SU-DHL-6 (cell line): ENCODE results near the gene SPHK2.
A peak's percentile ranks its signal among the peaks of the same experiment; 100 is the strongest.

Source experiments
- H2AFZ ChIP-seq: fragments of 200-600 bp; sonication (generic); 2 replicates; pipeline ENCODE4 v1.6.1; 2014; ENCODE audit warnings: low read depth, mild to moderate bottlenecking, moderate library complexity, mixed read lengths, antibody characterized with exemption, low read length; ENCODE audit not compliant: severe bottlenecking
- H3F3A ChIP-seq: fragments of 200-600 bp; shearing (Covaris generic); 2 replicates; pipeline ENCODE4 v1.6.0; 2016; ENCODE audit warnings: antibody characterized with exemption, mild to moderate bottlenecking; ENCODE audit not compliant: insufficient read depth
- H3K27ac ChIP-seq: fragments of 200-600 bp; sonication (generic); 2 replicates; pipeline ENCODE4 v1.5.1; 2016; ENCODE audit warnings: low read depth, mild to moderate bottlenecking, low read length, moderate library complexity, mixed read lengths
- H3K27me3 ChIP-seq: fragments of 200-600 bp; sonication (generic), shearing (Covaris generic); 2 replicates; pipeline ENCODE4 v1.6.0; 2014; ENCODE audit warnings: mild to moderate bottlenecking, low read length
- H3K36me3 ChIP-seq: fragments of 200-600 bp; sonication (generic); 2 replicates; pipeline ENCODE4 v1.6.1; 2014; ENCODE audit warnings: mild to moderate bottlenecking, low read length, mixed read lengths
- H3K4me2 ChIP-seq: fragments of 300-600, 200-600 bp; shearing (Covaris generic), sonication (generic); 2 replicates; pipeline ENCODE4 v1.6.0; 2014; ENCODE audit warnings: low read length, low read depth, mild to moderate bottlenecking; ENCODE audit not compliant: poor library complexity, severe bottlenecking
- H3K4me3 ChIP-seq: fragments of 200-600 bp; sonication (generic); 2 replicates; pipeline ENCODE4 v1.5.1; 2014; ENCODE audit warnings: antibody characterized with exemption, low read length, mild to moderate bottlenecking, mixed read lengths; ENCODE audit not compliant: insufficient read depth, poor library complexity, severe bottlenecking
- H3K79me2 ChIP-seq: fragments of 200-600 bp; sonication (generic); 2 replicates; pipeline ENCODE4 v1.6.1; 2014; ENCODE audit warnings: mild to moderate bottlenecking, low read length, moderate library complexity; ENCODE audit not compliant: insufficient read depth
- H3K9ac ChIP-seq: fragments of 200-600 bp; sonication (generic); 2 replicates; pipeline ENCODE4 v1.7.0; 2014; ENCODE audit warnings: mild to moderate bottlenecking, low read length
- H3K9me2 ChIP-seq: fragments of 200-600 bp; sonication (generic); replicated peaks from 2 replicates; pipeline ENCODE4 v1.6.1; 2014; ENCODE audit warnings: low read length; ENCODE audit not compliant: insufficient read depth
- H3K9me3 ChIP-seq: fragments of 200-600 bp; sonication (generic); 2 replicates; pipeline ENCODE4 v1.6.1; 2014; ENCODE audit warnings: low read length, mixed read lengths; ENCODE audit not compliant: insufficient read depth
- H4K20me1 ChIP-seq: fragments of 200-600 bp; sonication (generic); 2 replicates; pipeline ENCODE4 v1.6.1; 2014; ENCODE audit warnings: low read depth, mild to moderate bottlenecking, antibody characterized with exemption, low read length, moderate library complexity, mixed read lengths
- CTCF ChIP-seq: fragments of 200-600 bp; sonication (generic); IDR thresholded peaks from one replicate; pipeline ENCODE4 v1.5.1; 2017; ENCODE audit warnings: antibody characterized with exemption, mild to moderate bottlenecking, low read length, moderate library complexity; ENCODE audit not compliant: insufficient read depth, poor library complexity, severe bottlenecking
- EZH2phosphoT487 ChIP-seq: fragments of 200-600 bp; sonication (generic), shearing (Covaris generic); conservative IDR thresholded peaks from 2 replicates; pipeline ENCODE4 v1.6.1; 2018; ENCODE audit warnings: mild to moderate bottlenecking, antibody characterized with exemption, low read length, moderate library complexity, mixed read lengths

Gene SPHK2

GRCh38 chr19:48646722-48647216, 27.5 kb downstream of the SPHK2 start:
- no peaks in the 10 kb centered on the region for H3K36me3 ChIP-seq
- no peaks in the 10 kb centered on the region for H3K9me3 ChIP-seq
- no peaks in the 10 kb centered on the region for H3K27me3 ChIP-seq
- peak overlapping the region; percentile 50 for H3K4me3 ChIP-seq
- no peaks in the 10 kb centered on the region for H3K9me2 ChIP-seq
- H3K9ac ChIP-seq = peak overlapping the region; percentile 54
- H3K27ac ChIP-seq = 0 out of 2 replicates have a peak overlapping the region, but pooled peaks have one; percentile 0
- no peaks in the 10 kb centered on the region for H3F3A ChIP-seq
- peak overlapping the region; percentile 62 for H3K4me2 ChIP-seq
- no peaks in the 10 kb centered on the region for H3K79me2 ChIP-seq
- H4K20me1 ChIP-seq = no peaks in the 10 kb centered on the region
- TF ChIP-seq EZH2phosphoT487 = no peak
- no peak for TF ChIP-seq CTCF
- peak overlapping the region; percentile 78 for H2AFZ ChIP-seq

DNA sequence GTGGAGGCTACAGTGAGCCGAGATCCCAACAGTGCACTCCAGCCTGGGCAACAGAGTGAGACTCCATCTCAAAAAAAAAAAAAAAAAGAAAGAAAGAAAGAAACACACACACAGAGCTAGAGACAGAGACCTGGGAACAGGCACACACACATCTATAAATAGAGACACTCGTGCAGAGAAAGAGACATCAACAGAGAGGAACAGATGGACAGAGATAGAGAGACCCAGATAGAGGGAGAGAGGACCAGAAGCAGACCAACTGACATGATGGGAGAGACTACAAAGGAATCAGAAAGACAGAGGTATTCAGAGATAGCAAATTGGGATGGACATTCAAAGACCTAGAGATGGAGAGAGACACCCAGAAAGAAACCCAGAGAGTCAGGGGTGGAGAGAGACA, 28.8 kb downstream of the SPHK2 start:
- Histone ChIP-seq H2AFZ (no peak overlapping the region), H3K9me2 (no peaks in the 10 kb centered on the region), H3K36me3 (no peaks in the 10 kb centered on the region), H3K4me3 (no peak overlapping the region), H3K4me2 (no peak overlapping the region), H3K79me2 (no peaks in the 10 kb centered on the region), H3K9me3 (no peaks in the 10 kb centered on the region), H4K20me1 (no peaks in the 10 kb centered on the region), H3K27me3 (no peaks in the 10 kb centered on the region), H3F3A (no peaks in the 10 kb centered on the region), H3K27ac (no peak overlapping the region), H3K9ac (no peak overlapping the region)
- TF ChIP-seq EZH2phosphoT487 (no peak), CTCF (no peak)

- Histone ChIP-seq H3K9me3 (no peaks in the 10 kb centered on the region), H3K4me3 (no peak overlapping the region), H2AFZ (no peak overlapping the region), H3K4me2 (no peak overlapping the region), H3K79me2 (no peaks in the 10 kb centered on the region), H3K9ac (no peak overlapping the region), H3K9me2 (no peaks in the 10 kb centered on the region), H3F3A (no peaks in the 10 kb centered on the region), H3K27ac (no peak overlapping the region), H3K36me3 (no peaks in the 10 kb centered on the region), H4K20me1 (no peaks in the 10 kb centered on the region), H3K27me3 (no peaks in the 10 kb centered on the region)
- TF ChIP-seq CTCF = no peak
- no peak for TF ChIP-seq EZH2phosphoT487
Observed at GRCh38 chr19:48650974-48651682, 31.8 kb downstream of the SPHK2 start.
